Measurements from ENCODE around the gene ERMP1.
A peak's percentile ranks its signal among the peaks of the same experiment; 100 is the strongest.

Gene ERMP1

DNA sequence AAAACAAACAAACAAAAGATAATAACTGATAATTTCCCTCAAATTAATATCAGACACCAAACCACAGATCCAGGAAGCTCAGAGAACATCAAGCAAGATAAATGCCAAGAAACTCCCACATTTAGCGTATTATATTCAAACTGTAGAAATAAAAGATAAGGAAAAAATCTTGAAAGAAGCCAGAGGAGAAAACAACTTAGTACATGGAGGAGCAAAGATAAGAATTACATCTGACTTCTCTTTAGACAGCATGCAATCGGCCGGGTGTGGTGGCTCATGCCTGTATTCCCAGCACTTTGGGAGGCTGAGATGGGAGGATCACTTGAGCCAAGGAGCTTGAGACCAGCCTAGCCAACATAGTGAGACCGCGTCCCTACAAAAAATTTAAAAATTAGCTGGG is 40.5 kb upstream of the ERMP1 start:
- no peak overlapping the region for H3K4me3 ChIP-seq (replicated peaks; ENCODE audit: low read depth, low read length)
- no peak for DNase-seq (ENCODE audit: extremely low read depth, low read depth)
- TF ChIP-seq, protein P1, sequence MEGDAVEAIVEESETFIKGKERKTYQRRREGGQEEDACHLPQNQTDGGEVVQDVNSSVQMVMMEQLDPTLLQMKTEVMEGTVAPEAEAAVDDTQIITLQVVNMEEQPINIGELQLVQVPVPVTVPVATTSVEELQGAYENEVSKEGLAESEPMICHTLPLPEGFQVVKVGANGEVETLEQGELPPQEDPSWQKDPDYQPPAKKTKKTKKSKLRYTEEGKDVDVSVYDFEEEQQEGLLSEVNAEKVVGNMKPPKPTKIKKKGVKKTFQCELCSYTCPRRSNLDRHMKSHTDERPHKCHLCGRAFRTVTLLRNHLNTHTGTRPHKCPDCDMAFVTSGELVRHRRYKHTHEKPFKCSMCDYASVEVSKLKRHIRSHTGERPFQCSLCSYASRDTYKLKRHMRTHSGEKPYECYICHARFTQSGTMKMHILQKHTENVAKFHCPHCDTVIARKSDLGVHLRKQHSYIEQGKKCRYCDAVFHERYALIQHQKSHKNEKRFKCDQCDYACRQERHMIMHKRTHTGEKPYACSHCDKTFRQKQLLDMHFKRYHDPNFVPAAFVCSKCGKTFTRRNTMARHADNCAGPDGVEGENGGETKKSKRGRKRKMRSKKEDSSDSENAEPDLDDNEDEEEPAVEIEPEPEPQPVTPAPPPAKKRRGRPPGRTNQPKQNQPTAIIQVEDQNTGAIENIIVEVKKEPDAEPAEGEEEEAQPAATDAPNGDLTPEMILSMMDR (IDR thresholded peaks at IDR 0.05; ENCODE audit: low read depth, low read length, missing control alignments) = no peak

DNA sequence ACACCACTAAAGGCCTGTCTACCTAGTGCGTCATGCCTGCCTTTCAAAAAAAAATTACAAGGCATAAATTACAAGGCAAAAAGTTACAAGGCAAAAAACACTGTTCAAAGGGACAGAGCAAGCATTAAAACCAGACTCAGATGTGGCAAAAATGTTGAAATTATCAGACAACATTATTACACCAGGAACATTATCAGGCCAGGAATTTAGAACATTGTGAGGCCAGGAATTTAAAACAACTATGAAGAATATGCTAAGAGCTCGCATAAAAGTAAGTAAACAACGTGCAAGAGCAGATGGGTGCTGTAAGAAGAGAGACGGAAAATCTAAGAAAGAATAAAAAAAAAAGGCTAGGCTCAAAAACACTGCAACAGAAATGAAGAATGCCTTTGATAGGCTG is 39.6 kb upstream of the ERMP1 start:
- DNase-seq (ENCODE audit: extremely low read depth, low read depth) = no peak
- TF ChIP-seq, protein P1 (IDR thresholded peaks at IDR 0.05; ENCODE audit: low read depth, low read length, missing control alignments) = no peak
- no peak overlapping the region for H3K4me3 ChIP-seq (replicated peaks; ENCODE audit: low read depth, low read length)

DNA sequence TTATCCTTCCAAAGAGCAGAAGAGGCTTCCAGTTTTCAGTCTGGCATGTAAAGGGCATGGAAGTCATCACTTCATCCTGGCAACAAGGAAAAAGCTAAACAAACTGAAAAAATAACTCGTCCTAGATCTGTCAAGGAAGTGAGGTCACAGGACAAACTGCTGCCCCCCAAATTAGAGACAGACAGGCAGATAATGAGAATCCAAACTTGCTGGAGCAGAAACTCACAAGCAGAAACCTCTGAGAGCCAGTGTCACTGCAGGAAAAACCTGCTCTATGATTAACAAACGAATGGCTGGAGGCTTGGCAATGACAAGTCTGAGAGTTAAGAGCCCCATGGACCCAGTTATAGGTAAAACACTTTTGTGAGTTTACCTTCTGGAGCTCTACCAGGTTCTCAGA is 38.9 kb upstream of the ERMP1 start:
- no peak overlapping the region for H3K4me3 ChIP-seq (replicated peaks; ENCODE audit: low read depth, low read length)
- DNase-seq (ENCODE audit: extremely low read depth, low read depth) = no peak
- TF ChIP-seq, protein P1 (IDR thresholded peaks at IDR 0.05; ENCODE audit: low read depth, low read length, missing control alignments) = no peak

DNA sequence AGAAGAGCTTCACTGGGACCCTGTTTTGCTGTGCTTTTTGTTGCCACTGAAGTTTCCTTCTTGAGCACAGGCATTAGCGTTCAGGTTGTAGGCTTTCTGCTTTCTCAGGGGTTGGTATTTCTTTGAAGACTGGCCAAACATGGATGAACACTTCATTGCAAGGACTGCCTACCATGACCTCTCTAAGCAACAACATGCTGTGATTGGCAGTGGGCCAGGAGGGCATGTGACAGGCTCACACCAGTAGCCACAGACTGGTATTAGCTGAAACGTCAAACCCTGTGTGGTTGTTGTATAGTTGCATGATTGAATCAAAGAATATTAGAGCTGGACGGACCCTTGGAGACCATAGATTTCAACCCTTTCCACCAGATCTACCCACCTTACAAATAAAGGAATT is 37.8 kb upstream of the ERMP1 start:
- TF ChIP-seq, protein P1 (IDR thresholded peaks at IDR 0.05; ENCODE audit: low read depth, low read length, missing control alignments) = no peak
- no peak for DNase-seq (ENCODE audit: extremely low read depth, low read depth)
- no peak overlapping the region for H3K4me3 ChIP-seq (replicated peaks; ENCODE audit: low read depth, low read length)

DNA sequence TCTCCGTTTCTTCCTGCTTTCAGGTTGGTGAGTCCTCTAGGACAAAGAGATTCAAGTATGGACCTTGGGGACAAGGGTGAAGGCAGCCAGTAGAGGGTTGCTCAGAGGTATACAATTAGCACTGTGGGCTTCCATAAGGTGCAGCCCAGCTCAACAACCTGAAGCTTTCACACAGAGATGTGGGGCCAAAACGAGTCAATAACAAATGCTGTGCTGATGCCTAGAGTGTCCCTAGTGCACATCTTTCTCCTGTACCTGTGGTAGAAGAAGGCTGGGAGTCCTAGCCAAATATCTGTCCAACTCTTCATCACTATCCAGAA is 37.1 kb upstream of the ERMP1 start:
- H3K4me3 ChIP-seq (replicated peaks; ENCODE audit: low read depth, low read length) = no peak overlapping the region
- no peak for DNase-seq (ENCODE audit: extremely low read depth, low read depth)
- TF ChIP-seq, protein P1 (IDR thresholded peaks at IDR 0.05; ENCODE audit: low read depth, low read length, missing control alignments) = no peak

DNA sequence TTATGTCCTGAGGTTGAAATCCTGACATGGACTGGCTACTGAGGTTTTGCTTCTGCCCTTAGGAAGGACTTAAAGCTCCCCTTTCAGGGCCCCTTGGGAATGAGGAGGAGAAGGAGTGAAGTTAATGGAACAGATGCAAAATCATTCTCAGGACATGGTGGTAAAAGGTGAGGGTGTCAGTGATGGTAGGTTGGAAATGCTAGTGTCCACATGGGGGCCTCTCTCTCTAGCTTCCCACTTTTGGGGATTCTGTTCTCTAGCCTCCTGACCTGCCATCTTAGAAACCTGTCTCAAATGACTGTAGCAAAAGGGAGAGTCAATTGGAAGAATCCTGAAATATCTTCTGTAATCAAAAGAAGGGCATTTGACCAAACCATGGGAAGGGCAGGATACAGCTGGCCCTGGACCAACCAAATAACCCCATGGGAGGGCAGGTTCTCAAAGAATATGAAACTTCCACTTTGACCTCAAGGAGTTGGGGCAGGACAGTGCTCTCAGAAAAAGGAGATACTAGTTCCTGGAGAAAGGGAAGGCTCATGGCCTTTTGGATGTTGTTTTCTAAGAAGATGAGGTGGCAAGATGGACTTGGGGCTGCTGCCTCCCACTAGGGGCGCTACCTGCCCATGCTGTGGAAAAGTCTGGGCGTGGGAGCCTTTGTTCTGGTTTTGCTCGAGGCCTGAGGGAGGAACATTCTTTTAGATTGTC is 36.5 kb upstream of the ERMP1 start:
- no peak overlapping the region for H3K4me3 ChIP-seq (replicated peaks; ENCODE audit: low read depth, low read length)
- TF ChIP-seq, protein P1 (IDR thresholded peaks at IDR 0.05; ENCODE audit: low read depth, low read length, missing control alignments) = peak; percentile 66
- DNase-seq (ENCODE audit: extremely low read depth, low read depth) = no peak

DNA sequence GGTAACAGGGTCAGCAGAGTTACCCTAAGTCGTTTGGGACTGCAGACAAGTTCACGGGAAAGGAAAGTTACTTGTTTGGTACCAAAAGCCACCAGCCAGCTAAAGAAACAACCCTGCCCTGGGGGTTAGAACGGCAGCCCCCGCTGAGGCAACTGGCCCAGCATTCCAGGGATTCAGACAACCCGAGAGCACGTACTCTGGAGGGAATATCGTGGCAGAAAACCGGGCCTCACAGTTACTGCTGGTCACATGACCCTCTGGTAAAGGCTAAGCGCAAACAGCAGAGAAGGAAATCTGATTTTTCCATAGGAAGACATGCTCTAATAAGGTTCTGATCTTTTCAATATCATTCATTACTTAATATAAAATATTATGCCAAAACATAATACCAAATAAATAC is 35.3 kb upstream of the ERMP1 start:
- DNase-seq (ENCODE audit: extremely low read depth, low read depth) = no peak
- TF ChIP-seq, protein P1 (IDR thresholded peaks at IDR 0.05; ENCODE audit: low read depth, low read length, missing control alignments) = no peak
- H3K4me3 ChIP-seq (replicated peaks; ENCODE audit: low read depth, low read length) = no peak overlapping the region
